K562 (cell line): ENCODE measurements around the gene RHOC. TPM values are rescaled to one million over a fixed set of nuclear protein-coding genes. Genes with fewer than 3 reads are reported as not detected.

Source experiments
- CBFB ChIP-seq: sonication (generic); formaldehyde crosslinking; IDR thresholded peaks from 2 replicates; pipeline ENCODE4 v1.4.0; 2020; ENCODE audit warnings: mild to moderate bottlenecking, missing genetic modification reagents
- CBX3 ChIP-seq, 2 experiments: IDR thresholded peaks; 1 replicate in 1 of 2; 2 replicates in 1 of 2; pipeline ENCODE4 v1.6.1; 2012; ENCODE audit warnings: inconsistent platforms in 2 of 2, low read length in 2 of 2, borderline replicate concordance in 1 of 2, control low read depth in 1 of 2
- DIDO1 ChIP-seq: fragments of 450-650 bp; IDR thresholded peaks from 2 replicates; pipeline ENCODE4 v1.6.1; 2016; ENCODE audit warnings: low read depth, missing biosample characterization, missing genetic modification characterization
- ERF ChIP-seq: fragments of 450-650 bp; formaldehyde crosslinking; IDR thresholded peaks from 2 replicates; pipeline ENCODE4 v1.4.0; 2020; ENCODE audit warnings: mild to moderate bottlenecking, mixed read lengths
- EZH2 ChIP-seq: IDR thresholded peaks from 2 replicates; pipeline ENCODE4 v1.6.1; 2012; ENCODE audit warnings: low read depth, mild to moderate bottlenecking, inconsistent platforms, low read length, borderline replicate concordance
- HDAC2 ChIP-seq: fragments of 450-650 bp; IDR thresholded peaks from 2 replicates; pipeline ENCODE4 v1.6.1; 2016; ENCODE audit warnings: mild to moderate bottlenecking
- HEY1 ChIP-seq: fragments of 250-450 bp; sonication (Bioruptor Pico); IDR thresholded peaks from 2 replicates; pipeline ENCODE4 v1.5.0; 2020; ENCODE audit warnings: mild to moderate bottlenecking, moderate library complexity, borderline replicate concordance
- KLF1 ChIP-seq: fragments of 450-650 bp; IDR thresholded peaks from 2 replicates; pipeline ENCODE4 v1.6.1; 2016; ENCODE audit warnings: missing genetic modification characterization, missing compliant biosample characterization
- MAZ ChIP-seq, 2 experiments: fragments of 450-650 bp in 1 of 2; sonication (generic) in 1 of 2; formaldehyde crosslinking; IDR thresholded peaks in 1 of 2; conservative IDR thresholded peaks in 1 of 2; 2 replicates each; pipeline versions ENCODE4 v1.4.0 to v1.5.0; 2020; ENCODE audit warnings: mild to moderate bottlenecking in 1 of 2, missing genetic modification reagents in 1 of 2
- NCOA4 ChIP-seq: fragments of 450-650 bp; IDR thresholded peaks from 2 replicates; pipeline ENCODE4 v1.6.1; 2018; ENCODE audit warnings: mild to moderate bottlenecking; ENCODE audit not compliant: partially characterized antibody
- POLR2AphosphoS5 ChIP-seq: IDR thresholded peaks from 2 replicates; pipeline ENCODE4 v1.6.1; 2011; ENCODE audit warnings: mild to moderate bottlenecking, low read depth, low read length, moderate library complexity; ENCODE audit not compliant: control insufficient read depth, insufficient read depth
- PTRF ChIP-seq: fragments of 450-650 bp; IDR thresholded peaks from 2 replicates; pipeline ENCODE4 v1.6.1; 2016; ENCODE audit warnings: mild to moderate bottlenecking, missing genetic modification characterization, missing compliant biosample characterization
- SP2 ChIP-seq: IDR thresholded peaks from 2 replicates; pipeline ENCODE4 v1.6.1; 2011; ENCODE audit warnings: mild to moderate bottlenecking, low read depth, low read length, moderate library complexity; ENCODE audit not compliant: poor library complexity, severe bottlenecking; ENCODE audit errors: extremely low read depth
- TBL1XR1 ChIP-seq, 2 experiments: IDR thresholded peaks; 2 replicates each; pipeline ENCODE4 v1.6.1; 2012; ENCODE audit warnings: improper control_type of control experiment in 2 of 2, low read length in 2 of 2, mild to moderate bottlenecking in 1 of 2
- ZBTB17 ChIP-seq: fragments of 450-650 bp; formaldehyde crosslinking; IDR thresholded peaks from 2 replicates; pipeline ENCODE4 v1.4.0; 2020; ENCODE audit warnings: mild to moderate bottlenecking
- ZNF785 ChIP-seq: fragments of 250-450 bp; sonication (Bioruptor Pico); IDR thresholded peaks from 2 replicates; pipeline ENCODE4 v1.4.0; 2020; ENCODE audit warnings: mild to moderate bottlenecking
- polyA plus RNA-seq, 8 experiments: library from polyadenylated mRNA; depleted of rRNA in 4 of 8; stranded (reverse) in 5 of 8; unstranded in 3 of 8; fragments of >200 nt; fragmentation: Nextera tagmentation in 2 of 8; fragmentation: Illumina TruSeq in 1 of 8; extraction: Ambion mirVana in 2 of 8; extraction: Trizol in 1 of 8; gene quantifications; 2 replicates each; pipeline versions ENCODE4 v1.2.1 to v1.2.3, GENCODE V29; 2011 to 2014; ENCODE audit warnings: inconsistent platforms in 1 of 8, missing spikeins in 1 of 8
- total RNA-seq, 7 experiments: library from RNA; depleted of rRNA in 6 of 7; stranded (reverse); fragments of >200 nt in 6 of 7; fragmentation: Illumina TruSeq in 2 of 7; extraction: Trizol in 2 of 7; gene quantifications; 2 replicates each; pipeline versions ENCODE4 v1.2.1 to v1.2.3, GENCODE V29; 2011 to 2021; ENCODE audit warnings: low replicate concordance in 1 of 7
- TF ChIP-seq, protein P1 (sequence below): fragments of 200-800 bp; sonication (Bioruptor generic); IDR thresholded peaks from 2 replicates; pipeline ENCODE4 v1.6.1; 2016; ENCODE audit warnings: missing genetic modification characterization, missing compliant biosample characterization
- TF ChIP-seq, protein P2 (sequence below), 2 experiments: fragments of 250-450 bp in 1 of 2; fragments of 450-650 bp in 1 of 2; sonication (Bioruptor Pico) in 1 of 2; IDR thresholded peaks; 2 replicates each; pipeline versions ENCODE4 v1.6.1 to v1.8.0; 2016 to 2021; ENCODE audit warnings: mild to moderate bottlenecking in 2 of 2, moderate library complexity in 2 of 2, missing compliant biosample characterization in 1 of 2, missing genetic modification characterization in 1 of 2
- TF ChIP-seq, protein P3 (sequence below): conservative IDR thresholded peaks from 2 replicates; pipeline ENCODE4 v1.6.1; 2011; ENCODE audit warnings: low read depth, mild to moderate bottlenecking, low read length; ENCODE audit not compliant: control insufficient read depth

RHOC gene
- total and polyA plus RNA-seq, 9 of the 15 experiments (the other 6 are each of a cell fraction or from before 2014, with no cell fraction given): 35.2 to 364 (median 204) TPM

DNA sequence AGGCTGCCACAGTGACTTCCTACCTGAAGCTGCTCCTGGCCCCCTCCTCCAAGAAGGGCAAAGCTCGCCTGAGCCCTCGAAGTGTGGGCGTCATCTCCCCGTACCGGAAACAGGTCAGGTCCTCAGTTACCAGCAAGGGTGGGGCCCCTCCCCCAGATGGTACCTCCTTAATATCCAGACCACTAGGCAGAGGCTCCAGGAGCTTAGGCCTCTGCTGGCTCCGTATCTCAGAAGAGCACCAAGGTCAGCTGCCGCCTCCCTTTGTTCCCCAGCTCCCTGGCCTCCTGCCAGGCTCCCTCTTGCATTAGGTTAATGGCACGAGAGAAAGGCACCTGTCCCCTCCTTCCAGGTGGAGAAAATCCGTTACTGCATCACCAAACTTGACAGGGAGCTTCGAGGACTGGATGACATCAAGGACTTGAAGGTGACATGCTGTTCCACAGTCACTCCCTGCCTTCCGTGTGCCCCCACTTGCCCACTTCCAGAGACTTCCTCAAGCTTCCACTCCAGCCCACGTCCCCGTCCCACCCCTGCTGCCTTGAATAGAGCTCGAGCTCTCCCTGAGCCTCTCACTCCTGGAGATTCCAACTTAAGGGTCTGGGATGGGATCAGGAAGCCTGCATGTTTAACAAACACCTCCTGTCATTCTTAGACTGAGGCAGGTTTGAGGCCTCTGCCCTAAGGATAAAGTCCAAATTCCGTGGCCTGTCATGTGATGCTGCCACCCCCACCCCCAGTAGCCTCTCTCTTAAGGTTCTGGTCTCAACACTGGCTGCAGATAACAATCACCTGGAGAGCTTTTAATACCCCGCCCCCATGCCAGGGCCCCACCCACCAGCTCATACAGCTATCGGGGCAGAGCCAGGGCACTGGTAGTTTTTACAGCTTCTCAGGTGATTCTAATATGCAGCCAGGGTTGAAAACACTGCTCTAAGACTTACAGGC, 8.3 kb downstream of the RHOC start (continued):
- no peak for TF ChIP-seq NCOA4
- no peak for TF ChIP-seq HEY1
- TF ChIP-seq, protein P1, sequence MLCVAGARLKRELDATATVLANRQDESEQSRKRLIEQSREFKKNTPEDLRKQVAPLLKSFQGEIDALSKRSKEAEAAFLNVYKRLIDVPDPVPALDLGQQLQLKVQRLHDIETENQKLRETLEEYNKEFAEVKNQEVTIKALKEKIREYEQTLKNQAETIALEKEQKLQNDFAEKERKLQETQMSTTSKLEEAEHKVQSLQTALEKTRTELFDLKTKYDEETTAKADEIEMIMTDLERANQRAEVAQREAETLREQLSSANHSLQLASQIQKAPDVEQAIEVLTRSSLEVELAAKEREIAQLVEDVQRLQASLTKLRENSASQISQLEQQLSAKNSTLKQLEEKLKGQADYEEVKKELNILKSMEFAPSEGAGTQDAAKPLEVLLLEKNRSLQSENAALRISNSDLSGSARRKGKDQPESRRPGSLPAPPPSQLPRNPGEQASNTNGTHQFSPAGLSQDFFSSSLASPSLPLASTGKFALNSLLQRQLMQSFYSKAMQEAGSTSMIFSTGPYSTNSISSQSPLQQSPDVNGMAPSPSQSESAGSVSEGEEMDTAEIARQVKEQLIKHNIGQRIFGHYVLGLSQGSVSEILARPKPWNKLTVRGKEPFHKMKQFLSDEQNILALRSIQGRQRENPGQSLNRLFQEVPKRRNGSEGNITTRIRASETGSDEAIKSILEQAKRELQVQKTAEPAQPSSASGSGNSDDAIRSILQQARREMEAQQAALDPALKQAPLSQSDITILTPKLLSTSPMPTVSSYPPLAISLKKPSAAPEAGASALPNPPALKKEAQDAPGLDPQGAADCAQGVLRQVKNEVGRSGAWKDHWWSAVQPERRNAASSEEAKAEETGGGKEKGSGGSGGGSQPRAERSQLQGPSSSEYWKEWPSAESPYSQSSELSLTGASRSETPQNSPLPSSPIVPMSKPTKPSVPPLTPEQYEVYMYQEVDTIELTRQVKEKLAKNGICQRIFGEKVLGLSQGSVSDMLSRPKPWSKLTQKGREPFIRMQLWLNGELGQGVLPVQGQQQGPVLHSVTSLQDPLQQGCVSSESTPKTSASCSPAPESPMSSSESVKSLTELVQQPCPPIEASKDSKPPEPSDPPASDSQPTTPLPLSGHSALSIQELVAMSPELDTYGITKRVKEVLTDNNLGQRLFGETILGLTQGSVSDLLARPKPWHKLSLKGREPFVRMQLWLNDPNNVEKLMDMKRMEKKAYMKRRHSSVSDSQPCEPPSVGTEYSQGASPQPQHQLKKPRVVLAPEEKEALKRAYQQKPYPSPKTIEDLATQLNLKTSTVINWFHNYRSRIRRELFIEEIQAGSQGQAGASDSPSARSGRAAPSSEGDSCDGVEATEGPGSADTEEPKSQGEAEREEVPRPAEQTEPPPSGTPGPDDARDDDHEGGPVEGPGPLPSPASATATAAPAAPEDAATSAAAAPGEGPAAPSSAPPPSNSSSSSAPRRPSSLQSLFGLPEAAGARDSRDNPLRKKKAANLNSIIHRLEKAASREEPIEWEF (CRISPR knock-in tag): 0 out of 2 replicates have a peak, but pooled peaks have one; percentile 10
- TF ChIP-seq, protein P2, sequence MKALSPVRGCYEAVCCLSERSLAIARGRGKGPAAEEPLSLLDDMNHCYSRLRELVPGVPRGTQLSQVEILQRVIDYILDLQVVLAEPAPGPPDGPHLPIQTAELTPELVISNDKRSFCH (CRISPR knock-in tag; IDR thresholded peaks at IDR 0.05): no peak
- TF ChIP-seq, protein P2 (tag; IDR thresholded peaks at IDR 0.05): 0 out of 2 replicates have a peak, but pooled peaks have one; percentile 53
- no peak for TF ChIP-seq EZH2
- no peak for TF ChIP-seq KLF1 (tag)
- no peak for TF ChIP-seq ZNF785 (CRISPR knock-in tag)
- TF ChIP-seq PTRF: no peak
- TF ChIP-seq TBL1XR1 (IDR thresholded peaks at IDR 0.05; ENCODE audit: low read length in 2 of 2): no peak
- TF ChIP-seq SP2: no peak
- TF ChIP-seq, protein P3, sequence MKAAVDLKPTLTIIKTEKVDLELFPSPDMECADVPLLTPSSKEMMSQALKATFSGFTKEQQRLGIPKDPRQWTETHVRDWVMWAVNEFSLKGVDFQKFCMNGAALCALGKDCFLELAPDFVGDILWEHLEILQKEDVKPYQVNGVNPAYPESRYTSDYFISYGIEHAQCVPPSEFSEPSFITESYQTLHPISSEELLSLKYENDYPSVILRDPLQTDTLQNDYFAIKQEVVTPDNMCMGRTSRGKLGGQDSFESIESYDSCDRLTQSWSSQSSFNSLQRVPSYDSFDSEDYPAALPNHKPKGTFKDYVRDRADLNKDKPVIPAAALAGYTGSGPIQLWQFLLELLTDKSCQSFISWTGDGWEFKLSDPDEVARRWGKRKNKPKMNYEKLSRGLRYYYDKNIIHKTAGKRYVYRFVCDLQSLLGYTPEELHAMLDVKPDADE: no peak; the same call in 1 of the 2 replicates
- no peak for TF ChIP-seq DIDO1
- 0 out of 2 replicates have a peak, but pooled peaks have one; percentile 38 for TF ChIP-seq ZBTB17
- TF ChIP-seq POLR2AphosphoS5: no peak; the same call in 1 of the 2 replicates
- TF ChIP-seq CBX3 (IDR thresholded peaks at IDR 0.05; ENCODE audit: borderline replicate concordance in 1 of 2, low read length in 2 of 2): no peak
- no peak for TF ChIP-seq HDAC2
- no peak for TF ChIP-seq CBFB (CRISPR knock-in tag)
- no peak for TF ChIP-seq ERF (CRISPR knock-in tag)
- TF ChIP-seq MAZ (CRISPR knock-in tag; conservative IDR thresholded peaks at IDR 0.05 in 1 of 2, IDR thresholded peaks at IDR 0.05 in 1 of 2): 0 out of 4 replicates have a peak, but pooled peaks of 1 of the 2 experiments have one; percentile 18
